Motor neuron (in vitro differentiated cells): ENCODE data around the gene USB1. TPM values are rescaled to one million over a fixed set of nuclear protein-coding genes. Genes with fewer than 3 reads are reported as not detected.

Experiments
- ATAC-seq, 8 experiments: fragments of 200-7000 bp; cut with Tn5 transposase; replicated peaks in 6 of 8; 2 replicates each; pipeline ENCODE4 v1.8.0; 2021; ENCODE audit warnings: mild to moderate bottlenecking in 8 of 8, moderate library complexity in 8 of 8
- H3K27ac ChIP-seq, 2 donors: fragments of 250-450 bp; sonication (Bioruptor Pico); 2 replicates each; pipeline ENCODE4 v1.9.0; 2021; ENCODE audit warnings: antibody characterized with exemption in 2 of 2, mild to moderate bottlenecking in 2 of 2, moderate library complexity in 1 of 2
- H3K4me1 ChIP-seq, 2 donors: fragments of 250-450 bp; sonication (Bioruptor Pico); replicated peaks in 1 of 2; 2 replicates each; pipeline ENCODE4 v1.6.1; 2021; ENCODE audit warnings: antibody characterized with exemption in 2 of 2, mild to moderate bottlenecking in 2 of 2, moderate library complexity in 1 of 2
- H3K4me3 ChIP-seq, 5 donors: fragments of 250-450 bp; sonication (Bioruptor Pico); 2 replicates each; pipeline ENCODE4 v1.9.0; 2021; ENCODE audit warnings: antibody characterized with exemption in 5 of 5, mild to moderate bottlenecking in 5 of 5, moderate library complexity in 4 of 5
- WGBS, 10 experiments: fragments of 450-650 bp; shearing (Covaris generic); methylation state at CpG; one replicate each; pipeline ENCODE4 v1.0.0; 2022; 5-methylcytosine and 5-hydroxymethylcytosine counted together
- in situ Hi-C, 9 experiments: fragments of 400-800 bp; cut with MboI; loops; one replicate each; pipeline ENCODE4 v1.15.0; 2021; ENCODE audit warnings: low sequenced_read_pairs in 9 of 9, low pct_unique_long_range_greater_than_20kb in 2 of 9; ENCODE audit not compliant: unreplicated experiment in 9 of 9
- total RNA-seq, 8 experiments: library from RNA; unstranded; fragments of 300-600 nt; gene quantifications; 2 replicates each; pipeline versions ENCODE4 v1.2.3 to v1.2.4, GENCODE V29; 2022

USB1 gene
- total RNA-seq, 8 experiments from 2014 or later, result 10.9 to 40.0 (median 16.2) TPM

GRCh38 chr16:58056580-58056979 is 55.4 kb downstream of the USB1 start:
- 17 to 100% (median 60%) methylated on average over 1 to 5 of the region's 5 CpGs; no CpG with 5 or more reads in 1 of the 10 experiments for WGBS, 10 experiments
- peak in 2 of 8 experiments; percentile 25 to 47 for ATAC-seq
- Histone ChIP-seq H3K4me3 (no peak overlapping the region), H3K27ac (no peak overlapping the region), H3K4me1 (no peaks in the 10 kb centered on the region)
- in situ Hi-C loops, result no loop called here

GRCh38 chr16:58057121-58057520 is 55.9 kb downstream of the USB1 start:
- in situ Hi-C loops, result no loop called here
- Histone ChIP-seq H3K4me1 (no peaks in the 10 kb centered on the region), H3K4me3 (no peak overlapping the region), H3K27ac (no peak overlapping the region)
- ATAC-seq, result no peak
- WGBS, 10 experiments, result 30 to 80% (median 60%) methylated on average over 1 to 4 of the region's 5 CpGs; no CpG with 5 or more reads in 3 of the 10 experiments

- in situ Hi-C loops, result no loop called here
- Histone ChIP-seq H3K4me3 (no peak overlapping the region), H3K27ac (no peak overlapping the region), H3K4me1 (peaks cover 0 to under 1% of the 10 kb centered on the region in 2 donors)
- WGBS, 10 experiments, result 0 to 92% (median 67%) methylated on average over 1 to 3 of the region's 3 CpGs; no CpG with 5 or more reads in 3 of the 10 experiments
- no peak for ATAC-seq
Observed at GRCh38 chr16:58057784-58058183, 56.6 kb downstream of the USB1 start.

- no peak for ATAC-seq
- in situ Hi-C loops, result no loop called here
- Histone ChIP-seq H3K27ac (no peak overlapping the region), H3K4me1 (peaks cover 0 to 12% of the 10 kb centered on the region in 2 donors), H3K4me3 (no peak overlapping the region)
- WGBS, 10 experiments, result 40 to 100% (median 92%) methylated on average over 1 to 2 of the region's 4 CpGs; no CpG with 5 or more reads in 5 of the 10 experiments
Observed at GRCh38 chr16:58062821-58063220, 61.6 kb downstream of the USB1 start.

- 10 to 47% (median 29%) methylated on average over 2 to 5 of the region's 8 CpGs; no CpG with 5 or more reads in 6 of the 10 experiments for WGBS, 10 experiments
- H3K4me1 ChIP-seq, result peaks cover 0 to 12% of the 10 kb centered on the region in 2 donors
- peak in 3 of 8 experiments; percentile 25 to 41 (median 28) for ATAC-seq
- no peak overlapping the region for H3K27ac ChIP-seq
- H3K4me3 ChIP-seq, result no peak overlapping the region
- in situ Hi-C loops, result no loop called here
Observed at GRCh38 chr16:58063377-58064076, 62.3 kb downstream of the USB1 start.

- in situ Hi-C loops, result no loop called here
- Histone ChIP-seq H3K4me3 (no peak overlapping the region), H3K27ac (no peak overlapping the region), H3K4me1 (no peaks in the 10 kb centered on the region)
- 90 to 100% methylated on average over 2 of the region's 4 CpGs; no CpG with 5 or more reads in 8 of the 10 experiments for WGBS, 10 experiments
- no peak for ATAC-seq
Observed at GRCh38 chr16:58070585-58070984, 69.4 kb downstream of the USB1 start.

Other genes starting within 250 kb of the USB1 start
- 10 to 100 TPM in 3 of 8 experiments, 1 to 10 TPM in 5; 2.7 to 32.4 (median 8.2) TPM for gene KIFC3, start 198.9 kb upstream of the USB1 start, total RNA-seq
- 1 to 10 TPM in 4 of 8 experiments, under 1 TPM in 3, not detected in 1; 0.05 to 2.1 (median 1.2) TPM for gene CNGB1, start 30.3 kb upstream of the USB1 start, total RNA-seq
- gene ZNF319, start 735 bp upstream of the USB1 start, total RNA-seq, result 1 to 10 TPM; 3.5 to 7.4 (median 5.2) TPM
- gene MMP15, start 24.3 kb downstream of the USB1 start, total RNA-seq, result 10 to 100 TPM in 5 of 8 experiments, 1 to 10 TPM in 3; 2.6 to 30.3 (median 14.8) TPM
- 10 to 100 TPM; 36.8 to 92.8 (median 67.3) TPM for gene CFAP20, start 128.0 kb downstream of the USB1 start, total RNA-seq
- gene CSNK2A2, start 196.7 kb downstream of the USB1 start, total RNA-seq, result 10 to 100 TPM; 20.8 to 72.6 (median 33.4) TPM